Measurements from ENCODE around the gene KLHL22.
A peak's percentile ranks its signal among the peaks of the same experiment; 100 is the strongest.
"Not testable (repeated sequence)": the region's sequence is repeated elsewhere in the genome, so short reads cannot be mapped to it uniquely, and the experiment has no call there.

KLHL22 gene

GRCh38 chr22:20424568-20424931, 71.0 kb downstream of the KLHL22 start:
- H3K4me1 ChIP-seq (ENCODE audit: insufficient read depth, low read length): peaks cover 3% of the 10 kb centered on the region; the same call in 1 of the 2 replicates
- no peaks in the 10 kb centered on the region for H3K9me3 ChIP-seq (ENCODE audit: insufficient read depth, low read depth, low read length)
- H3K27me3 ChIP-seq (ENCODE audit: insufficient read depth, low read length): peaks cover 20% of the 10 kb centered on the region
- no peak overlapping the region for H3K4me3 ChIP-seq (ENCODE audit: low read length)
- H3K27ac ChIP-seq (ENCODE audit: low read length): no peak overlapping the region
- no peak overlapping the region for H3K9ac ChIP-seq (ENCODE audit: low read depth, low read length)
- no peaks in the 10 kb centered on the region for H3K36me3 ChIP-seq (ENCODE audit: insufficient read depth, low read depth, low read length)

DNA sequence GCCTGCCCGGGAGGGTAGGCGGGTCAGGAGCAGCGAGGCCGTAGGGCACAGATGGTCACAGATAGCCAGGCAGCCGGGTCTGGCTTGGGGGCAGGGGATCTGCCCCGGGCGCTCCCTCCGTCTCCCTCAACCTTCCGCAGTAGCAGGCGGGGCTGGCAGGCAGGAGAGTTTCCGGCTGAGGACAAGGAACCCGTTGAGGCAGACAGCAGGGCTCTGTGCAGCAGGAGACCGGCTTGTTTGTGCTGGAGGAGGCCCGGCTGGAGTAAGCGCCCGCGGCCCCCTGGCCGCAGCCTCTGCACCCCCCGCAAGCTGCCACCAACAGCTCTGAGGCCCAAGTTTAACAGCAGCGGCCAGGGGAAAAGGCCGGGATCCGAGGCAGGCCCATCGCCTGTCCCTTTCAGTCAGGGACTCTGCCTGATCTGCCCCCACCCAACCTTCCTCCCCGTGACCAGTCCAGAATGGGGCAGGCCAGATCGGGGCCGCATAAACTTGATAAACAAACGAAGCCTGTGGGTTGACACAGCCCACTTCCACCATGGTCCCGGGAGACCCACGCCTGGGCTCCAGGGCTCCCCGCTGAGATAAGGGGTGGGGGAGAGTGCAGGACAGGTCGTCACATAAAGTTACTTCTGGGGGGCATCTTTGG, 71.6 kb downstream of the KLHL22 start:
- no peaks in the 10 kb centered on the region for H3K36me3 ChIP-seq (ENCODE audit: insufficient read depth, low read depth, low read length)
- H3K27ac ChIP-seq (ENCODE audit: low read length): no peak overlapping the region
- no peaks in the 10 kb centered on the region for H3K9me3 ChIP-seq (ENCODE audit: insufficient read depth, low read depth, low read length)
- H3K4me3 ChIP-seq (ENCODE audit: low read length): no peak overlapping the region
- peaks cover 3% of the 10 kb centered on the region; the same call in 1 of the 2 replicates for H3K4me1 ChIP-seq (ENCODE audit: insufficient read depth, low read length)
- H3K9ac ChIP-seq (ENCODE audit: low read depth, low read length): no peak overlapping the region
- H3K27me3 ChIP-seq (ENCODE audit: insufficient read depth, low read length): peaks cover 19% of the 10 kb centered on the region

DNA sequence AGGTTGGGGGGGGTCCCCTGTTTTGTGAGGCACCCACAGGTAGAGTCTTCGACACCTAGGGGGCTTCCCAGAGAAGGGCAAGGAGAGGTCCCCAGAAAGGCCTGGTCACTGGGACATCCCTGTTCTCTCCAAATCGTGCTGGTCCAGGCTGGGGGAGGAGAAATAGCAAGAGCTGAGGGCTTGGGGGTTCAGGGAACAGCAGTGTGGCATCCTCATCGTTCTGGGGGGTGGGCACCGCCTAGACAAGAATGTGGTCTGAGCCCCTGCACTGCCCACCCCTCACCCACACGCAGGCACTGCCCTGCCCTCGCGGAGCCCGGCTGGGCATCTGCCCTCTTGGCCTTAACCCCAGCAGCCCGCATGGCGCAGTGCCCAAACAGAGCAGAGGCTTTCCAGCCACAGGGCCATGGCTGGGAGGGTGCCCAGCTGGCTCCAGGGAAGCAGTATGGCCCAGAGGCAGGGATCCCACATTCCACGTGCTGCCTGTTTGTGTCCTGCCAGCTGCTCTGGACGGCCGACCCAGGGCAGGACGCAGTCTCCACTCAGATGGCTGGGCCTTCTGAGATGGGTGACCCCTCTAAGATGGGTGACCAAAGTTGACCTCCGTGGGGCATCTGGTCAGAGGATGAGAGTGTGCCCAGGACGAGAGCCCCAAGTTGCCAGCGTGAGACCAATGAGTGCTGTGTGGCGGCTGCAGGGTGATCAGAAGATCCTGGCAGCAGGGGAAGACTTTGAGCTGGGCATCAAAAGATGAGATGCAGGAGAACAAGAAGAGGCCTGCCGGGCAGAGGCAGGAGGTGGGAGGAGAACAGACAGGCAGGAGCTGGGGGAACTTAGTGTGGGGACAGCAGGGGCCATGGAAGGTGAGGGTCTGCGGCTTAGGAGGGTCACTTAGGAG, 72.3 kb downstream of the KLHL22 start:
- no peak overlapping the region for H3K9ac ChIP-seq (ENCODE audit: low read depth, low read length)
- no peaks in the 10 kb centered on the region for H3K9me3 ChIP-seq (ENCODE audit: insufficient read depth, low read depth, low read length)
- H3K27me3 ChIP-seq (ENCODE audit: insufficient read depth, low read length): peaks cover 19% of the 10 kb centered on the region
- H3K4me3 ChIP-seq (ENCODE audit: low read length): no peak overlapping the region
- H3K36me3 ChIP-seq (ENCODE audit: insufficient read depth, low read depth, low read length): no peaks in the 10 kb centered on the region
- no peaks in the 10 kb centered on the region for H3K4me1 ChIP-seq (ENCODE audit: insufficient read depth, low read length)
- no peak overlapping the region for H3K27ac ChIP-seq (ENCODE audit: low read length)

DNA sequence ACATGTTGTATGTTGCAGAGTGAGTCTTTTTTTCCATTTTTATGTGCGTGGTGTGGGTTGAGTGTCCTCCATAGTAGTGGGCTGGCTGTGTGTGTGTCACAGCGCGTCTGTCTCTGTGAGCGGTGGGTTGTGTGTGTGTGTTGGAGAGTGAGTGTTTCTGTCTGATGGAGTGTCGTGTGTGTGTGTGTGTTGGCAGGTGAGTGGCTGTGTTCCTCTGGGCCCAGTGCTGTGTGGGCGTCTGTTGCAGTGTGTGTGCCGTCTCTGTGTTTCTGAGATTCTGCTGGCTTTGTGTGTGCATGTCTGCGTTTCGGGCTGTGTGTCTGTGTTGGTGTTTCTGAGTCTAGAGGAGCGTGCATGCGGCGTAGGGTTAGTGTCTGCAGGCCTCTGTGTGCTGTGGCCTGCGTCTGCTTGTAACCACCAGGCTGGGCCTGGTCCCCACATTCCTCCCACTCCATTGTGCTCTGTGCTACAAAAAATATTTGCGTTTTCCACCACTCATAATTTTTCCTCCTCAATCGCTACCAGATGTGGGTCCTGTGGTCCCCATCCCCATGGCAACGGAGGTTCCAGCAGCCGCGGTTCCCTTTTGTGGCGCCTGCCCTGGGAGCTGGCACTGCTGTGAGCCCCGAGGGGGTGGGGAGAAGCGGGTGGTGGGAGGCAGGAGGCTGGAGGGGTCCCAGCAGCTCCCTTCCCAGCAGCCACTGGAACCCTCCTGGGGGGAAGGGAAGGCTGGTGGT, 73.2 kb downstream of the KLHL22 start:
- Histone ChIP-seq H3K4me3 (ENCODE audit: low read length) (no peak overlapping the region), H3K9me3 (ENCODE audit: insufficient read depth, low read depth, low read length) (no peaks in the 10 kb centered on the region), H3K9ac (ENCODE audit: low read depth, low read length) (no peak overlapping the region), H3K4me1 (ENCODE audit: insufficient read depth, low read length) (no peaks in the 10 kb centered on the region), H3K27me3 (ENCODE audit: insufficient read depth, low read length) (peaks cover 12% of the 10 kb centered on the region), H3K36me3 (ENCODE audit: insufficient read depth, low read depth, low read length) (no peaks in the 10 kb centered on the region), H3K27ac (ENCODE audit: low read length) (no peak overlapping the region)

GRCh38 chr22:20421507-20421874, 74.1 kb downstream of the KLHL22 start:
- Histone ChIP-seq H3K4me3 (ENCODE audit: low read length) (no peak overlapping the region), H3K36me3 (ENCODE audit: insufficient read depth, low read depth, low read length) (no peaks in the 10 kb centered on the region), H3K27ac (ENCODE audit: low read length) (no peak overlapping the region), H3K9me3 (ENCODE audit: insufficient read depth, low read depth, low read length) (no peaks in the 10 kb centered on the region), H3K9ac (ENCODE audit: low read depth, low read length) (no peak overlapping the region), H3K4me1 (ENCODE audit: insufficient read depth, low read length) (no peaks in the 10 kb centered on the region), H3K27me3 (ENCODE audit: insufficient read depth, low read length) (peaks cover 11% of the 10 kb centered on the region; the same call in 1 of the 2 replicates)

GRCh38 chr22:20420157-20420842, 75.3 kb downstream of the KLHL22 start:
- Histone ChIP-seq H3K4me3 (ENCODE audit: low read length) (no peak overlapping the region), H3K27me3 (ENCODE audit: insufficient read depth, low read length) (peaks cover 11% of the 10 kb centered on the region; the same call in 1 of the 2 replicates), H3K9ac (ENCODE audit: low read depth, low read length) (no peak overlapping the region), H3K9me3 (ENCODE audit: insufficient read depth, low read depth, low read length) (no peaks in the 10 kb centered on the region), H3K27ac (ENCODE audit: low read length) (no peak overlapping the region), H3K4me1 (ENCODE audit: insufficient read depth, low read length) (no peaks in the 10 kb centered on the region), H3K36me3 (ENCODE audit: insufficient read depth, low read depth, low read length) (no peaks in the 10 kb centered on the region)

GRCh38 chr22:20419664-20419951, 76.0 kb downstream of the KLHL22 start:
- Histone ChIP-seq H3K4me1 (ENCODE audit: insufficient read depth, low read length) (no peaks in the 10 kb centered on the region), H3K27ac (ENCODE audit: low read length) (no peak overlapping the region), H3K4me3 (ENCODE audit: low read length) (no peak overlapping the region), H3K36me3 (ENCODE audit: insufficient read depth, low read depth, low read length) (no peaks in the 10 kb centered on the region), H3K9me3 (ENCODE audit: insufficient read depth, low read depth, low read length) (no peaks in the 10 kb centered on the region), H3K27me3 (ENCODE audit: insufficient read depth, low read length) (peaks cover 11% of the 10 kb centered on the region; the same call in 1 of the 2 replicates), H3K9ac (ENCODE audit: low read depth, low read length) (no peak overlapping the region)

DNA sequence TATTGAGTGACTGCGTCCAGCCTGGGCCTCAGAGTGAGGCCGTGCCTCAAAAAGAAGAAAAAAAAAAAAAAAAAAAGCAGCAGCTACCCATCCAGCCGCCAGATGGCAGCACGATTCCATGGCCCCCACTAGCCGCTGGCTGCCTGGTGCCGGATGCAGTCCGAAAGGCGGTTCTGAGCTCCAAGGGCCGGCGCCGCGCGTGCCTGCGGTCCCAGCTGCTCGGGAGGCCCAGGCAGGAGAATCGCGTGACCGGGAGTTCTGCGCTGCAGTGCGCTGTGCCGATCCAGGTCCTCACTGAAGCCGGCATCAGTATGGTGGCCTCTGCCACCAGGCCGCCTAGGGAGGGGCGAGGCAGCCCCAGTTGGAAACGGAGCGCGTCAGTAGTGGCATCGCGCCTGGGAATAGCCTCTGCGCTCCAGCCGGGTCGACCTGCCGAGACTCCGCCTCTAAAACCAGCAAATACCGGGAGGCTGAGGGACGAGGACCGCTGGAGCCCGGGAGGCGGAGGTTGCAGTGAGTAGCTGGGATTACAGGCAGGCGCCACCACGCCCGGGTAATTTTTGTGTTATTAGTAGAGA, 77.3 kb downstream of the KLHL22 start:
- Histone ChIP-seq H3K9me3 (ENCODE audit: insufficient read depth, low read depth, low read length) (no peaks in the 10 kb centered on the region), H3K27ac (ENCODE audit: low read length) (no peak overlapping the region), H3K27me3 (ENCODE audit: insufficient read depth, low read length) (peaks cover 11% of the 10 kb centered on the region; the same call in 1 of the 2 replicates), H3K36me3 (ENCODE audit: insufficient read depth, low read depth, low read length) (no peaks in the 10 kb centered on the region), H3K9ac (ENCODE audit: low read depth, low read length) (no peak overlapping the region), H3K4me3 (ENCODE audit: low read length) (peak overlapping the region; percentile 68), H3K4me1 (ENCODE audit: insufficient read depth, low read length) (no peaks in the 10 kb centered on the region)

DNA sequence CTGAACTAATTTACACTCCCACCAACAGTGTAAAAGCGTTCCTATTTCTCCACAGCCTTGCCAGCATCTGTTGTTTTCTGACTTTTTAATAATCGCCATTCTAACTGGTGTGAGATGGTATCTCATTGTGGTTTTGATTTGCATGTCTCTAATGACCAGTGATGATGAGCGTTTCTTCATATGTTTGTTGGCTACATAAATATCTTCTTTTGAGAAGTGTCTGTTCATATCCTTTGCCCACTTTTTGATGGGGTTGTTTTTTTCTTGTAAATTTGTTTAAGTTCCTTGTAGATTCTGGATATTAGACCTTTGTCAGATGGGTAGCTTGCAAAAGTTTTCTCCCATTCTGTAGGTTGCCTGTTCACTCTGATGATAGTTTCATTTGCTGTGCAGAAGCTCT, 79.9 kb downstream of the KLHL22 start:
- H3K27ac ChIP-seq (ENCODE audit: low read length); H3K36me3 ChIP-seq (ENCODE audit: insufficient read depth, low read depth, low read length); H3K9ac ChIP-seq (ENCODE audit: low read depth, low read length); H3K4me3 ChIP-seq (ENCODE audit: low read length); H3K9me3 ChIP-seq (ENCODE audit: insufficient read depth, low read depth, low read length); H3K4me1 ChIP-seq (ENCODE audit: insufficient read depth, low read length): not testable (repeated sequence)
- H3K27me3 ChIP-seq (ENCODE audit: insufficient read depth, low read length): peaks cover 11% of the 10 kb centered on the region; the same call in 1 of the 2 replicates

DNA sequence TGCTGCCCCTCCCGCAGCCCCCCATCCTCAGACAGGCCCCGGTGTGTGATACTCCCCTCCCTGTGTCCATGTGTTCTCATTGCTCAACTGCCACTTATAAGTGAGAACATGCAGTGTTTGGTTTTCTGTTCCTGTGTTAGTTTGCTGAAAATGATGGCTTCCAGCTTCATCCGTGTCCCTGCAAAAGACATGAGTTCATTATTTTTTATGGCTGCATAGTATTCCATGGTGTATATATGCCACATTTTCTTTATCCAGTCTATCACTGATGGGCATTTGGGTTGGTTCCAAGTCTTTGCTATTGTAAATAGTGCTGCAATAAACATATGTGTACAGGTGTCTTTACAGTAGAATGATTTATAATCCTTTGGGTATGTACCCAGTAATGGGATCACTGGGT, 80.4 kb downstream of the KLHL22 start:
- not testable (repeated sequence) for H3K9ac ChIP-seq (ENCODE audit: low read depth, low read length); H3K27ac ChIP-seq (ENCODE audit: low read length); H3K4me1 ChIP-seq (ENCODE audit: insufficient read depth, low read length); H3K36me3 ChIP-seq (ENCODE audit: insufficient read depth, low read depth, low read length); H3K4me3 ChIP-seq (ENCODE audit: low read length); H3K9me3 ChIP-seq (ENCODE audit: insufficient read depth, low read depth, low read length)
- H3K27me3 ChIP-seq (ENCODE audit: insufficient read depth, low read length): peaks cover 11% of the 10 kb centered on the region; the same call in 1 of the 2 replicates

- Histone ChIP-seq H3K27me3 (ENCODE audit: insufficient read depth, low read length) (peaks cover 11% of the 10 kb centered on the region; the same call in 1 of the 2 replicates), H3K4me1 (ENCODE audit: insufficient read depth, low read length) (no peaks in the 10 kb centered on the region), H3K27ac (ENCODE audit: low read length) (no peak overlapping the region), H3K9me3 (ENCODE audit: insufficient read depth, low read depth, low read length) (no peaks in the 10 kb centered on the region), H3K36me3 (ENCODE audit: insufficient read depth, low read depth, low read length) (no peaks in the 10 kb centered on the region), H3K9ac (ENCODE audit: low read depth, low read length) (no peak overlapping the region), H3K4me3 (ENCODE audit: low read length) (no peak overlapping the region)
Measured at GRCh38 chr22:20414450-20414849, 81.1 kb downstream of the KLHL22 start.
